ENCODE measurements around the gene RCL1. TPM values are rescaled to one million over a fixed set of nuclear protein-coding genes. Genes with fewer than 3 reads are reported as not detected.
A peak's percentile ranks its signal among the peaks of the same experiment; 100 is the strongest.

The RCL1 gene
- total and polyA plus RNA-seq, 2 of the 13 experiments (the other 11 are each of a cell fraction or from before 2014, with no cell fraction given): 22.3 to 31.6 TPM

- TF ChIP-seq, protein P1, sequence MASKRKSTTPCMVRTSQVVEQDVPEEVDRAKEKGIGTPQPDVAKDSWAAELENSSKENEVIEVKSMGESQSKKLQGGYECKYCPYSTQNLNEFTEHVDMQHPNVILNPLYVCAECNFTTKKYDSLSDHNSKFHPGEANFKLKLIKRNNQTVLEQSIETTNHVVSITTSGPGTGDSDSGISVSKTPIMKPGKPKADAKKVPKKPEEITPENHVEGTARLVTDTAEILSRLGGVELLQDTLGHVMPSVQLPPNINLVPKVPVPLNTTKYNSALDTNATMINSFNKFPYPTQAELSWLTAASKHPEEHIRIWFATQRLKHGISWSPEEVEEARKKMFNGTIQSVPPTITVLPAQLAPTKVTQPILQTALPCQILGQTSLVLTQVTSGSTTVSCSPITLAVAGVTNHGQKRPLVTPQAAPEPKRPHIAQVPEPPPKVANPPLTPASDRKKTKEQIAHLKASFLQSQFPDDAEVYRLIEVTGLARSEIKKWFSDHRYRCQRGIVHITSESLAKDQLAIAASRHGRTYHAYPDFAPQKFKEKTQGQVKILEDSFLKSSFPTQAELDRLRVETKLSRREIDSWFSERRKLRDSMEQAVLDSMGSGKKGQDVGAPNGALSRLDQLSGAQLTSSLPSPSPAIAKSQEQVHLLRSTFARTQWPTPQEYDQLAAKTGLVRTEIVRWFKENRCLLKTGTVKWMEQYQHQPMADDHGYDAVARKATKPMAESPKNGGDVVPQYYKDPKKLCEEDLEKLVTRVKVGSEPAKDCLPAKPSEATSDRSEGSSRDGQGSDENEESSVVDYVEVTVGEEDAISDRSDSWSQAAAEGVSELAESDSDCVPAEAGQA (IDR thresholded peaks at IDR 0.05; ENCODE audit: low read depth): no peak
- TF ChIP-seq, protein P1 (CRISPR knock-in tag; IDR thresholded peaks at IDR 0.05; ENCODE audit: borderline replicate concordance): no peak
These were observed 34.5 kb downstream of the RCL1 start (continued) for GRCh38 chr9:4827224-4827623.

DNA sequence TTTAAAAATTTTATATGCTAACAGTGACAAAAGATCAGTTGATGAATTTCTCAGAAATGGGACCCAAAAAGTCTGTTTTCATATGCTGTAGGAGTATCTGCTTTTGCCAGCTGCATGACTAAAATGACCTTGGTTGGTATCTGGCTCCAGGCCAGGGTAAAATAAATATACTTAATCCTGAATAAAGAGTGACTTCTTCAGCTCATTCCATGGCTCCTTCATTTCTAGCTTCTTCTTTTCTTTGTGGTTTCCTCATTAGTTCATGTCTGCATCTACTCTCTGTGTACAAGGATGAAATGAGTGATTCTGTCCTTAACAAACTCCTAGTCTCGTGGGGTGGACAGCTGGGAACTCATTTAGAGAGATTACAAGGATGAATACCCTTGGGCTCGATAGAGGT lies 36.0 kb downstream of the RCL1 start:
- Histone ChIP-seq H3K4me2 (ENCODE audit: low read depth, low read length) (peak overlapping the region; percentile 15; the same call in 1 of the 2 replicates), H4K20me1 (ENCODE audit: insufficient read depth, low read length) (no peaks in the 10 kb centered on the region), H3K79me2 (ENCODE audit: insufficient read depth, low read length) (peaks cover 32% of the 10 kb centered on the region), H2AFZ (ENCODE audit: low read length) (no peak overlapping the region), H3K9me3 (ENCODE audit: low read length) (no peaks in the 10 kb centered on the region), H3K27ac (ENCODE audit: extremely low read length, insufficient read depth, low read length) (peak overlapping the region; percentile 31), H3K27me3 (ENCODE audit: control insufficient read depth in 1 of 2, insufficient read depth in 2 of 2, low read length in 2 of 2) (no peaks in the 10 kb centered on the region), H3K36me3 (replicated peaks in 1 of 2; ENCODE audit: control insufficient read depth in 1 of 2, insufficient read depth in 2 of 2, low read length in 2 of 2) (peaks cover 0 to 18% of the 10 kb centered on the region in 2 experiments; a peak in 2 of 5 replicates), H3K9ac (ENCODE audit: insufficient read depth, low read depth, low read length) (no peak overlapping the region), H3K4me3 (replicated peaks in 1 of 3; ENCODE audit: insufficient read depth in 1 of 3, low read depth in 2 of 3, low read length in 3 of 3) (no peak overlapping the region), H3K4me1 (ENCODE audit: insufficient read depth, low read length) (peaks cover 63% of the 10 kb centered on the region)
- FAIRE-seq (no peak), ATAC-seq (no peak), DNase-seq (ENCODE audit: low spot score) (peak; percentile 49)
- 98% methylated on average over 2 of the region's 2 CpGs for WGBS (ENCODE audit: low lambda C conversion rate)
- in situ Hi-C loops (cut with HindIII; ENCODE audit: extremely low pct_ligation_motif_present, low pct_unique_long_range_greater_than_20kb): no loop called here
- ChIA-PET CTCF (ENCODE audit: low intra/inter-chr PET ratio, low total read pairs) (no interaction called here), POLR2A (interaction anchor here (1.4 to 4.0 kb wide), 2 partner anchors 10 to 35 kb away, joined by 4 to 25 read pairs; no protein-coding TSS in a partner anchor)
- intact Hi-C loops (cut with micrococcal nuclease; ENCODE audit: unreplicated experiment): no loop called here
- no TSS peak for BruUV-seq (replicated peaks)
- TF ChIP-seq ZNF773 (CRISPR knock-in tag; IDR thresholded peaks at IDR 0.05; ENCODE audit: borderline replicate concordance) (no peak), GATAD2A (CRISPR knock-in tag; IDR thresholded peaks at IDR 0.05) (peak; percentile 50; the same call in 1 of the 2 replicates), ZFP82 (CRISPR knock-in tag; IDR thresholded peaks at IDR 0.05; ENCODE audit: borderline replicate concordance) (no peak), ZNF12 (CRISPR knock-in tag; IDR thresholded peaks at IDR 0.05) (peak; percentile 55; the same call in 1 of the 2 replicates), FOXA3 (CRISPR knock-in tag; IDR thresholded peaks at IDR 0.05) (peak; percentile 35; the same call in 1 of the 2 replicates), NFIC (IDR thresholded peaks at IDR 0.05; ENCODE audit: low read length) (0 out of 2 replicates have a peak, but pooled peaks have one; percentile 32)
- TF ChIP-seq, protein P2, sequence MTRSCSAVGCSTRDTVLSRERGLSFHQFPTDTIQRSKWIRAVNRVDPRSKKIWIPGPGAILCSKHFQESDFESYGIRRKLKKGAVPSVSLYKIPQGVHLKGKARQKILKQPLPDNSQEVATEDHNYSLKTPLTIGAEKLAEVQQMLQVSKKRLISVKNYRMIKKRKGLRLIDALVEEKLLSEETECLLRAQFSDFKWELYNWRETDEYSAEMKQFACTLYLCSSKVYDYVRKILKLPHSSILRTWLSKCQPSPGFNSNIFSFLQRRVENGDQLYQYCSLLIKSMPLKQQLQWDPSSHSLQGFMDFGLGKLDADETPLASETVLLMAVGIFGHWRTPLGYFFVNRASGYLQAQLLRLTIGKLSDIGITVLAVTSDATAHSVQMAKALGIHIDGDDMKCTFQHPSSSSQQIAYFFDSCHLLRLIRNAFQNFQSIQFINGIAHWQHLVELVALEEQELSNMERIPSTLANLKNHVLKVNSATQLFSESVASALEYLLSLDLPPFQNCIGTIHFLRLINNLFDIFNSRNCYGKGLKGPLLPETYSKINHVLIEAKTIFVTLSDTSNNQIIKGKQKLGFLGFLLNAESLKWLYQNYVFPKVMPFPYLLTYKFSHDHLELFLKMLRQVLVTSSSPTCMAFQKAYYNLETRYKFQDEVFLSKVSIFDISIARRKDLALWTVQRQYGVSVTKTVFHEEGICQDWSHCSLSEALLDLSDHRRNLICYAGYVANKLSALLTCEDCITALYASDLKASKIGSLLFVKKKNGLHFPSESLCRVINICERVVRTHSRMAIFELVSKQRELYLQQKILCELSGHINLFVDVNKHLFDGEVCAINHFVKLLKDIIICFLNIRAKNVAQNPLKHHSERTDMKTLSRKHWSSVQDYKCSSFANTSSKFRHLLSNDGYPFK (CRISPR knock-in tag; IDR thresholded peaks at IDR 0.05; ENCODE audit: borderline replicate concordance): no peak
- TF ChIP-seq, protein P3, sequence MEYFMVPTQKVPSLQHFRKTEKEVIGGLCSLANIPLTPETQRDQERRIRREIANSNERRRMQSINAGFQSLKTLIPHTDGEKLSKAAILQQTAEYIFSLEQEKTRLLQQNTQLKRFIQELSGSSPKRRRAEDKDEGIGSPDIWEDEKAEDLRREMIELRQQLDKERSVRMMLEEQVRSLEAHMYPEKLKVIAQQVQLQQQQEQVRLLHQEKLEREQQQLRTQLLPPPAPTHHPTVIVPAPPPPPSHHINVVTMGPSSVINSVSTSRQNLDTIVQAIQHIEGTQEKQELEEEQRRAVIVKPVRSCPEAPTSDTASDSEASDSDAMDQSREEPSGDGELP (IDR thresholded peaks at IDR 0.05; ENCODE audit: borderline replicate concordance, low read depth): 0 out of 2 replicates have a peak, but pooled peaks have one; percentile 22

All from HepG2 (cell line).